Stimulated activated CD8-positive, alpha-beta memory T cell treated with anti-CD3 and anti-CD28 coated beads, Interleukin-12 subunit alpha, Interleukin-12 subunit beta, amount 100 ng/mL, for 1 hour (primary cell): ENCODE measurements around the gene LAMTOR1.

Experiments used
- DNase-seq: peaks from one replicate; pipeline ENCODE4 v3.0.0-alpha.2; 2020; ENCODE audit warnings: low read depth

The LAMTOR1 gene

DNA sequence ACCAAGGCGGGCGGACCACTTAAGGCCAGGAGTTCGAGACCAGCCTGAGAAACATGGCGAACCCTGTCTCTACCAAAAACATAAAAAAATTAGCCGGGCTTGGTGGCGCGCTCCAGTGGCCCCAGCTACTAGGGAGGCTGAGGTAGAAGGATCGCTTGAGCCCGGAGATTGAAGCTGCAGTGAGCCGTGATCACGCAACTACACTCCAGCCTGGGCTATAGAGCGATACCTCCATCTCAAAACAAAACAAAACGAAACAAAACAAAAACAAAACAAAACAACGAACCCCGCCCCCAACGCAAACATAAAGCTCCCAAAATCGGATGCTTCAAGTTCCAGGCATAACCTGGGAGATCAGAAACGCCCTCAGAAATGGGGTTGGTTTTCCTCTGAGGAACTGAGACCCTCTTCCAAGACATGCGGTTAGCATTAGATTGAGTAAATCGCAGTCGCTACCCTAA, 21.9 kb downstream of the LAMTOR1 start:
- no peak for DNase-seq

DNA sequence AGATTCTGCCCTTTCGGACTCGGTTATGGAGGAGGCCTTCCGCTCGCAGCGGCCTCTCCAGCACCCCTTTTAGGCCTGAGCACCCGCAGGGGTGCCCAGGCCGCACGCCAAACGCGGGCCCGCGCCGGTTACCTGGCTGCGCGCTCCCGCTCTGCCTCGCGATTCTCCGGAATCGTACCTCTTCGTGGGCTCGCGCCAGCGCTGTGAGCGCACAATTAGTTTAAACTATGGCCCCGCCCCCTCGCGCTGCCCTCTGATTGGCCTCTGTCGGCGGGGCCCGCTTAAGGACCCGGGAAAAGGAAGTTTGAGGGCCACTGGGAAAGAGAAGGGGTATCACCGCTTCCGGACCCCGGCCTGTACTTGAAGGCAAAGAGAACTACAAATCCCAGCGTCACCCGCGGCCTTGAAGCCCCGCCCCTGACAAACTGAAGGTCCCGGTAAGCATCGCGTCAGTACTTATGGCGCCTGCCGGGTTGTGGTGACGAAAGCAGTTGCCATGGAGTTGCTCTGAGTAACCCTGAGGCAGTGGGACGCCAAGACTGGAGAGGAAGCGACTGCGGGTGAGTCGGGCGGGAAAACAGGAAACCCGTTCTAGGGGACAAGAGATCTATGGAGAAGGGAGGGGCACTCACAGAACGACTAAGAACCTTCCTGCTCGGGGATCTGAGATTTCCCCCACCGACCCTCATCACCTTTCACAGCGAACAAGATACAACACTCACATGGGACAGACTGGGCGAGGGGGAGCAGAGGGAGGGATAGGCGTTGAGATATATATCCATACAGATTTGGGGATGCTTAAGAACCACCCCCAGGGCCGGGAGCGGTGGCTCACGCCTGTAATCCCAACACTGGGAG, 22.5 kb downstream of the LAMTOR1 start, which contains the start of the genes LRRC51 and NUMA1:
Gene LRRC51, plus strand, starts transcription at position 525 of the 858 bp plus-strand sequence. CDS start 8,234 bp downstream, outside the sequence.
Gene NUMA1, minus strand, starts transcription at position 217 of the 858 bp plus-strand sequence. CDS start 44,599 bp downstream, outside the sequence.
- peak; percentile 98 for DNase-seq

DNA sequence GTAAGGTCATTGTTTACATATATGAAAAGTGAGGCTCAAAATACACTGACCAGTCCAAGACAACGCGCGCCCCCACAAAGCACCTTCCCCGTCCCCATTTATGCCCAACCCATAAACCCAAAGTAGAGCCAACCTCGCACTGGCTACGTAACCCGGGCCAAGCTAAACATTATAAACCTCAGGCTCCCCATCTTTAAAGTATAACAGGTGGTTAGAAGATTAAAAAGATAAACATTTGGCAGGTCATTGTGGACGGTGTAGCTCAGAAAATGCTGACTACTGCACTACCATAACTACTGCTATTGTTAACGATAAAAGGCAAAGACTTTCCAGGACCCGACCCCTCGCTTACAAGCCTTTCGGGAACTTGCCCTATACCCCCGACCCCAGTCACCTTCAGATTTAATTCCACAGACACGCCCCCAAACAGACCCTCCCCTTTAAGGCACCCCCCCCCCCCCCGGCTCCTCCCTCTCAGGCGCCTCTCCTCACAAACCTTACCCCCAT, 23.2 kb downstream of the LAMTOR1 start:
- no peak for DNase-seq

DNA sequence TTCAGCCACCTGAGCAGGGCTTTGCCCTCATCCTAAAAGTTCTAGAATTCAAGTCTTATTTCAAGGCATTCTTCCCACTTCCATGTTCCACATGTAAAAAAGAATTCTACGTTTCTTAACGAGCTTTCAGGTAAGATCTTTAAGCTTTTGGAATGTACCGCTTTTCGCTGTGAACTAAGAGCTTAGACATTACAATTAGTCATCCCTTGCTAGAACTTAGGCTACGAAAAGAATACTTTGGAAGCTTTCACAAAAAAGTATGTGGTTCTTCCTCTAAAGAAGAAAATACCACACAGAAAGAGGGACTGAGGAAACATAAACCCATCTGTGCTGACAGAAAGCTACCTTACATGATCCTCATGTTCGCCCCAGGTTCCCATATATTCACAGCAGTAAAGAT, 24.6 kb downstream of the LAMTOR1 start:
- DNase-seq: no peak

DNA sequence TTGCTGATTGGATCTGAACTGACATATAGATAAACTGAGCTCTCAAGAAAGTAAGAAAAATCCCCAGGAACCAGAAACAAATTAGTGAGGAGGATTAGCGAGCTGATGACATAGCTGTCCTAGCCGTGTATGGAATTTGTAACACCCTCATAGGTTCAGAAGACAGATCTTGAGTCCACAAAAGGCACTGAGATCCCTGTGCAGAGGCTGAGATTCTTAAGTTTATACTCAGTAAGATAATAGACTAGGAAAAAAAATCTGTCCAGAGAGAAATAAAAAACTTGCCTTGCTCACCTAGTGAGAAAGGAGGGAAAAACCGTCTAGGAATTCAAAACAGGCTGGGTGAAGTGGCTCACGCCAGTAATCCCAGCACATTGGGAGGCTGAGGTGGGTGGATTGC, 27.3 kb downstream of the LAMTOR1 start:
- DNase-seq: no peak

DNA sequence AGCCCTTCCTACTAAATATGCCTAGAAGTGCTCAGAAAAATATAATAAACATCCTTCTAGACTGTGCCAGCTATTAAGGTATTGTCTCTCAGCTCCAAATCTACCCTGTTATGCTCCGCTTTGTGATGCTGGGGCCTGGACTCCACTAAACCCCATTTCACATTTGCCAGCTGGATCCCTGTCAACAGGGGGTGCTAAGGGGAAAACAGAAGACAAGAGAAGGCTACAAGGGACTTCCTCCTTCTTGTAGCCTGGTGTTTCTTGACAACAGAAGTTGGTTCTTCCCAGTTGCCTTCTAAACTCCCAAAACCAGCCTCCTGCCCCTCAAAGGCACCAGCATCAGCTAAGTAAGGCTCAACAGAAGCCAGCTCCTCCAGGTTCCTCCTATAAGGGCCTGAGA, 28.0 kb downstream of the LAMTOR1 start:
- no peak for DNase-seq

DNA sequence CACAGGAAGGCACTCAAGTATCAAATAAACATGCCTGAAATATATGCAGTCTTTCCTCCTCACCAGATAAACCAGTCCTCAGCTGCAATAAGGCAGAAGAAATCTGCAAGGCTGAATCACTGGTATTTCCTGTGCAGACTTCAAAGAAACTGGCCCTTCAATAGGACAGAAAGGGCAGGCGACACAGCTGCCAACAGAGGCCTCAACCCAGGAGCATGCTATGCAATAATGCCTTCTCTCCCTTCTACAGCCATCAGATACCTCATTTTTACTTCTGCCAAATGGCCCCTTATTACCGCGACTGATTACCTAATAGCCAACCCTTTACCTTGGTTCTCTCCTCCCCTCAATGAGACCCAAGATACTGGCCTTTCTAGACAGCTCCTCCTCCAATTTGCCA, 30.7 kb downstream of the LAMTOR1 start:
- DNase-seq: no peak

DNA sequence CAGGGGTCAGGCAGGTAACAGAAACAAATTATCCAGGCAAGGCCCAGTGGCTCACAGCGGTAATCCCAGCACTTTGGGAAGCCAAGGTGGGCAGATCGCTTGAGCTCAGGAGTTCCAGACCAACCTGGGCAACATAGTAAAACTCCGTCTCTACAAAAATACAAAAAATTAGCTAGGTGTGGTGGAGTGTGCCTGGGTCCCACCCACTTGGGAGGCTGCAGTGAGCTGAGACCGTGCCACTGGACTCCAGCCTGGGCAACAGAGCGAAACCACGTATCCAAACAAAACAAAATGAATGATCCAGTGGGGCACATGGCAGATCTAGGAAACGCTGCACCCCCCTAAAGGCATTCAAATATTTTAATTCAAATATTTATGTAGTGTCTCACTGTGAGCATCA, 32.6 kb downstream of the LAMTOR1 start:
- no peak for DNase-seq

DNA sequence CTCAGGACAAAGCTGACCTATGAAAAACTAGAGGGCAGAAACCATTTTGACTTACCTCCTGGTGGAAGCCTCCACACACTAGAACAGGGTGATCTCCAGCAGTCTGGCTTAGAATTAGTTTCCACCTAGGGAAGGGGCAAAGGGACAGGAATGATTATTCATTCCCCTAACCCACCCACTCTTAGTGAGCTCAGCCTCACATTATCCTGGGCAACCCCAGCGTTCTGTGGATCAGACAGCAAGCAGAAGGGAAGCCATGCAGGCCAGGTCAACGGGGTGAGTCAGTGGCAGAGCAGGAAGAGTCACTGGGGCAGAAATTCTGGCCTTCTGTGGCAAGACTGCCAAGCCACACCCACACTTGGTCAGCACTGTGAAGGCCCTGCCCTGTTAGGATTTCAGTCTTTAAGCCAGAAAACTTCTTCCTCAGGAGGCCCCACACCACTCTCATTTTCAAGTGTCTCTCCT, 33.3 kb downstream of the LAMTOR1 start:
- DNase-seq: no peak

DNA sequence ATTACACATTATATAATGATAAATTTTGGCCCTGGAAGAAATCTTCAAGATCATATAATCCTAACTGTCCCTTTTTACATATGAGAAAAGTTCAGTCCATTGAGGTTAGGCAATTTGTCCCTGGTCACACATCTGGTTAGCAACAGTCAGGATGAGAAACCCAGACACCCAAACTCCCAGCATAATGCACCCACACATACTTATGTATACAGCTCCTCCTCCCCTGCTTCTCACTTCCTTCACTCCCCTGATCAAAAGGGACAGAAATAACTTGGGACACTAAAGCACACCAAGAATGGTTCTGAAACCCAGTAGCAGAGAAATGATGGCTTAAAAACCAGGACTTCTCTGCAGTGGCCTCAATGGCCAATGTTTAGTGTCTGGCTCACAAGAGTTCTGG, 33.9 kb downstream of the LAMTOR1 start:
- DNase-seq: no peak

DNA sequence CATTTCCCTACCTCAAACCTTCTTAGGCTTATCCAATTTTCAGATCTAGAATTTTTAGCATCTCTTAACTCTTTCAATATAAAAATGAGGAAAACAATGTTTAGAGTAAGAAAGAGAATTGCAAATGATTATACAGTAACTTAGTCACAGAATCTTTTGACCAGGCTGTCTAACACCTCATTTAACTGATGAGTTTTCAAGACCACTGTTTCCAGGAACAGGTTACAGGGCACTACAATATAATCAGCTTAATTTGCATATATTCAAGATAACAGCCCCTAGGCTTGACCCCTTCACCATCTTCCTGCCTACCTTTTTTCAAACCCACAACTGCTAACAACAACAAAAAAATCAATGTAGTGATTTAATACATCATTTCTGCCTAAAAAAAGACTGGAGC, 35.4 kb downstream of the LAMTOR1 start:
- DNase-seq: no peak

DNA sequence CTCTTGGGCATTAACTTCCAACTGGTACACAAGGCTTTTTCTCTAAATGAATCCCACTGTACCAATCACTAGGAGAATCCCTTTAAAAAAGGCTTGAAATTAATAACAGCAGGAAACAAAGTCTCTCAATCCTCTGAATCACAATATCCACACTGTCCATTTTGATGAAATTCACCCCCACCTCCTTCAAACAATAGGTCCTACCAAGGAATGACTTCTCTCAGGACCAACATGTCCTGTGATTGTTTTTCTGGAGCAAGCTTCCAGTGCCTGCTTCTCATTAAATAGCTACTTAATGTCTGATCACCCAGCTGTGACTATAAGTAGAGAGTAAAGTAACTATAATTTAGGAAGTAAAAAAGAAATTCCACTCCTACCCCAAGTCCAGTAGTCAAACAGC, 35.8 kb downstream of the LAMTOR1 start:
- no peak for DNase-seq

DNA sequence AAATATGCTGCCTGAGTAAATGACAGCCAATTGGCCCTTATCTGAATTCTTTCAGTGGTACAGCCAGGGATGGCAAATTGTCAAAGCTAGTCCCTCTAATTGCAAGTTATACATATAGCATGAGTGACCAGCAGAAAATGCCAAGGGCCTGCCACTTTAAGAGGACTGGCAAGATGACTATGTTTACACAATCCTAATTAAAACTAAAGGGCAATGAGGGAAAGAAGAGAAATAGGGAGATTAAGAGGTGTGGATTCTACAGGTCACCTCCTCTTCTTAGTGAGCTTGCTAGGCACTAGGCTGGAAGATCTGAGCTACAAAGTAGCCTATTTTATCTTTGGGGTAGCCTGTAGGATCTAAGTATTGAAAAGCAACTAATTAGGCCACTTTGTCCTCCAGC, 36.2 kb downstream of the LAMTOR1 start:
- DNase-seq: no peak

DNA sequence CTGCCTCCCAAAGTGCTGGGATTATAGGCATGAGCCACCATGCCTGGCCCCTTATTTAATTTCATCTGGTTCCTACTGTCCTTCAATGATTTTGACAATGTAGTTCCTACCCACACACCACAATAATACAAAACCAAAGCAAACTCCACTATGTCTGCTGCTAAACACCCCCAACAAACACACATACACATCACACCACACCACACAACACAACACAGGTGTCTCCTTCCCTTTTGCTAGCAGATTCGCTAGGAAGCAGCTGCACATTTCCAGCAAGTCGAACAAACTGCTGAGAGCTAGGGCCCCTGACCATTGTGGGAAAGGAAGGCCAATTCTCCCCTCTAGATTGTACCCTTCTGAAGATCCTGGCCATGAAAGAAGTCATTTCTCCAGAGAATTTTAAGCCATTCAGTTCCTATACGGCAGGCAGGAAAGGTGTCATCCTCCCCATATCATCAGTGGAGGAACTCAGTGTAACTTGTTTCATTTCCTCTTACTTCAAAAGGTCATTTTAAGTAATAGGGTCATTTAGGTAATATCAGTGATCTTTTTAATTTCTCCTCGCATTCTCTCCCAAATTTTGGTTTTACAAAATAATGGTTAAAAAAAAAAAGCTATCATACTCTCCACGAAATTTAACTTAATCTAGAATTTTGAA, 41.2 kb downstream of the LAMTOR1 start:
- DNase-seq: no peak

DNA sequence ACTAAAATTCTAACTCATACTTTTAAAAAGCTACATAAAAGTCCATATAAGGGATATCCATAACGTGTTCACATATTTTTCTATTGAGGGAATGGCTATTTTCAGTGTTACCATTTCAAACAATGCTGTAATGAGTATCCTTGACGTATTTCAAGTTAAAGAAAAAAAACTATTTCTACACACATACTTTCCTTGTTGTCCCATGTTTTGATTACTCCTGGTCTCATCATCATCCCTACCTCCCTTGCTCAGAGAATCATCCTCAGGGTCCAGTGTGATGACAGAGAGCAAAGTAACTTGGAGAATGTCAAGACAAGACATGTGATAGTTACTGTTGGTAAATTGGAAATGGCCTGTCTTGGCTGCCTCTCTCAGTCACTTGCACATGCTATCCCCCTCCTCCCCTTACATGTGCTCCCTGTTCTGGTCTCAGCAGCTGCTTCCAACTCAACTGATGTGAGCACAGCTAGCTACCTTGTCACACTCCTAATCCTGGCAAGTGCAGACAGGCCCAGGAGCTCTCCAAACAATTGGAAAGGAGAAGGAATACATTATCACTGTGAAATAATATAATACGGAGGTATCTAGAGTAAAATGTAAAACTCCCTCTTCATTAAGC, 44.6 kb downstream of the LAMTOR1 start:
- DNase-seq: no peak

DNA sequence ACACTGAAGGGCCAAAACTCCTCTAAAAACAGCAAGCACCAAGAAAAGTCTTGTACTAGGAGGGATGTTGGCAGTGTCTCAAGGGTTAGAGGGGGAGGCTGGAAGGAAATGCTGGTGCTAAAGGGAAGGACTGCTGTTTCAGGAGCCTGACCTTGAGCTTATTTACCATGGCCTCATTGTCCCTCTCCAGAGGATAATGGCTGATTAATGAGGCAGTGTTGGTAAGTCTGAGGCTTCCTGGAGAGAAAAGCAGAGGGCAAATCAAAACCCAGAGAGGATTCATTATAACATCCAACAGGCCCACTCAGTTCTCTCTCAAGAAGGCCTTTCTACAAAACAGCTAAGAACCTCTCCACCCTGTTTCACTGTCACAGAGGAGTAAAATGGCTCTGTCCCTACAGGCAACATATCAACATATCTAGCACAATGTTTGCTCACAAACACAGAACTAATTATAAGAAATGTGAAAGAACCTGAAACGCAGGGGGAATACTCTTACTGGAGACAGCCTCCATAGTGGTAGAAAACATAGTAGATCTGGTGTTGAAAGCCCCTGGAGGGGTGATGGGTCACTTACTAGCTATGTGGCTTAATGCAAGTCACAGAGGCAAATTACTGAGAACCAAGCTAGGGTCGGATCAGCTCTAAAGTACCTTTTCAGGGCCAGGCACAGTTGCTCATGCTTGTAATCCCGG, 54.2 kb downstream of the LAMTOR1 start:
- DNase-seq: no peak
